Endothelial cell of umbilical vein (primary cell): Measurements from ENCODE around the gene FNDC1. TPM values are rescaled to one million over a fixed set of nuclear protein-coding genes. Genes with fewer than 3 reads are reported as not detected.

Experiments used
- BruUV-seq: library from RNA; stranded (reverse); fragments of 400-500 nt; replicated peaks from 2 replicates; lab custom pipeline; 2021; lab: Mats Ljungman, UMichigan
- CTCF ChIA-PET: fragments of 300-600, 350-600 bp; sonication (Branson Sonifier 250); formaldehyde crosslinking; loops from one replicate; lab custom pipeline; 2021; ENCODE audit warnings: antibody characterized with exemption, inconsistent platforms; lab: Charles Lee
- POLR2A ChIA-PET: fragments of 300-600, 350-600 bp; sonication (Branson Sonifier 250); formaldehyde crosslinking; loops from one replicate; lab custom pipeline; 2021; ENCODE audit warnings: antibody characterized with exemption, inconsistent platforms; lab: Charles Lee
- DNase-seq: peaks from one replicate; pipeline ENCODE4 v3.0.0-alpha.2; 2011; ENCODE audit warnings: low read depth, low spot score
- FAIRE-seq: peaks from 2 replicates; lab custom pipeline; 2011; peaks lifted over from hg19 to GRCh38; lab: Jason Lieb, UNC
- H2AFZ ChIP-seq: 2 replicates; pipeline ENCODE4 v1.6.0; 2012; ENCODE audit warnings: low read depth, low read length, control low read depth, inconsistent platforms
- H3K27ac ChIP-seq: 2 replicates; pipeline ENCODE4 v1.5.1; 2011; ENCODE audit warnings: low read depth, mild to moderate bottlenecking, control low read depth, low read length, moderate library complexity; ENCODE audit not compliant: insufficient read depth
- H3K27me3 ChIP-seq, 2 experiments: 2 replicates each; pipeline versions ENCODE4 v1.6.0 to v1.6.1; 2011; ENCODE audit warnings: low read length in 2 of 2, mixed read lengths in 1 of 2; ENCODE audit not compliant: control insufficient read depth in 2 of 2, insufficient read depth in 2 of 2
- H3K36me3 ChIP-seq, 2 experiments: 2 replicates in 1 of 2; 3 replicates in 1 of 2; pipeline ENCODE4 v1.5.1; 2011; ENCODE audit warnings: low read length in 2 of 2, mild to moderate bottlenecking in 1 of 2, moderate library complexity in 1 of 2; ENCODE audit not compliant: control insufficient read depth in 2 of 2, insufficient read depth in 2 of 2; ENCODE audit errors: extremely low read depth in 1 of 2
- H3K4me1 ChIP-seq: 3 replicates; pipeline ENCODE4 v1.5.1; 2011; ENCODE audit warnings: mild to moderate bottlenecking, low read length; ENCODE audit not compliant: control insufficient read depth, insufficient read depth; ENCODE audit errors: extremely low read depth
- H3K4me2 ChIP-seq: 2 replicates; pipeline ENCODE4 v1.6.1; 2011; ENCODE audit warnings: low read length, control low read depth, mixed read lengths; ENCODE audit not compliant: insufficient read depth
- H3K4me3 ChIP-seq, 3 experiments: fragments of 200-600 bp in 1 of 3; sonication (generic), shearing (Covaris generic) in 1 of 3; replicated peaks in 1 of 3; 2 replicates each; pipeline ENCODE4 v1.5.1; 2011 to 2016; ENCODE audit warnings: control low read depth in 3 of 3, low read length in 3 of 3, mild to moderate bottlenecking in 2 of 3, inconsistent platforms in 1 of 3, low read depth in 1 of 3, moderate library complexity in 1 of 3; ENCODE audit not compliant: insufficient read depth in 1 of 3
- H3K79me2 ChIP-seq: 2 replicates; pipeline ENCODE4 v1.6.0; 2012; ENCODE audit warnings: low read length, inconsistent platforms; ENCODE audit not compliant: control insufficient read depth, insufficient read depth
- H3K9ac ChIP-seq: replicated peaks from 2 replicates; pipeline ENCODE3; 2011; ENCODE audit warnings: low read length, control low read depth; ENCODE audit not compliant: insufficient read depth; ENCODE audit errors: extremely low read depth
- H3K9me1 ChIP-seq: replicated peaks from 3 replicates; pipeline ENCODE4 v1.6.0; 2011; ENCODE audit warnings: mild to moderate bottlenecking, low read length; ENCODE audit not compliant: control insufficient read depth, insufficient read depth; ENCODE audit errors: extremely low read depth
- H3K9me3 ChIP-seq: replicated peaks from 2 replicates; pipeline ENCODE4 v1.5.1; 2012; ENCODE audit warnings: low read length, inconsistent platforms; ENCODE audit not compliant: control insufficient read depth, insufficient read depth
- H4K20me1 ChIP-seq: replicated peaks from 2 replicates; pipeline ENCODE3; 2011; ENCODE audit warnings: mild to moderate bottlenecking, low read length; ENCODE audit not compliant: control insufficient read depth, insufficient read depth; ENCODE audit errors: extremely low read depth
- EZH2 ChIP-seq: IDR thresholded peaks from 2 replicates; pipeline ENCODE4 v1.6.1; 2012; ENCODE audit warnings: borderline replicate concordance, low read depth, mild to moderate bottlenecking, moderate library complexity, low read length, inconsistent platforms; ENCODE audit not compliant: severe bottlenecking
- FOS ChIP-seq: IDR thresholded peaks from 2 replicates; pipeline ENCODE4 v1.6.1; 2011; ENCODE audit warnings: mild to moderate bottlenecking, low read length, moderate library complexity, borderline replicate concordance; ENCODE audit not compliant: insufficient read depth
- GATA2 ChIP-seq: IDR thresholded peaks from 2 replicates; pipeline ENCODE4 v1.7.0; 2011; ENCODE audit warnings: low read depth, mild to moderate bottlenecking, moderate library complexity, mixed read lengths, low read length; ENCODE audit not compliant: insufficient read length, insufficient read depth
- JUN ChIP-seq: IDR thresholded peaks from 2 replicates; pipeline ENCODE4 v1.6.1; 2011; ENCODE audit warnings: borderline replicate concordance, low read depth; ENCODE audit not compliant: insufficient read length, insufficient read depth
- MYC ChIP-seq: IDR thresholded peaks from one replicate; pipeline ENCODE4 v1.6.1; 2011; ENCODE audit warnings: mild to moderate bottlenecking, low read depth, low read length
- POLR2A ChIP-seq: IDR thresholded peaks from 2 replicates; pipeline ENCODE4 v1.6.1; 2012; ENCODE audit warnings: low read depth, mild to moderate bottlenecking, control low read depth, low read length
- POLR2AphosphoS5 ChIP-seq: IDR thresholded peaks from 2 replicates; pipeline ENCODE4 v1.6.1; 2012; ENCODE audit warnings: low read depth, mild to moderate bottlenecking, control low read depth, low read length, moderate library complexity; ENCODE audit not compliant: insufficient read depth
- dilution Hi-C: fragments of 300-500 bp; cut with MboI; formaldehyde crosslinking; loops from one replicate; pipeline ENCODE4 v1.15.0; 2019; ENCODE audit warnings: low sequenced_read_pairs; ENCODE audit not compliant: extremely low pct_ligation_motif_present
- intact Hi-C: fragments of 100-400 bp; cut with micrococcal nuclease; formaldehyde crosslinking; loops from one replicate; pipeline ENCODE4 v1.10.0; 2022
- polyA plus RNA-seq, 4 experiments: library from polyadenylated mRNA; depleted of rRNA in 3 of 4; stranded (reverse) in 3 of 4; unstranded in 1 of 4; fragments of >200 nt; gene quantifications; 2 replicates each; pipeline versions ENCODE4 v1.2.1 to v1.2.3, GENCODE V29; 2011 to 2012; ENCODE audit warnings: missing spikeins in 1 of 4
- total RNA-seq: library from RNA; stranded (reverse); gene quantifications from 2 replicates; pipeline ENCODE4 v1.2.3, GENCODE V29; 2021
- TF ChIP-seq, protein P1 (sequence below), 2 donors: IDR thresholded peaks; 1 replicate in 1 of 2; 2 replicates in 1 of 2; pipeline ENCODE4 v1.5.1; 2011; ENCODE audit warnings: low read length in 2 of 2, mild to moderate bottlenecking in 2 of 2, moderate library complexity in 2 of 2, control low read depth in 1 of 2, inconsistent platforms in 1 of 2, low read depth in 1 of 2; ENCODE audit not compliant: insufficient read depth in 1 of 2; ENCODE audit errors: extremely low read depth in 1 of 2
- TF ChIP-seq, protein P2 (sequence below): IDR thresholded peaks from 2 replicates; pipeline ENCODE4 v1.6.1; 2011; ENCODE audit not compliant: insufficient read depth, insufficient read length

FNDC1 gene
- total and polyA plus RNA-seq, 2 donors (not counting 3 experiments of a cell fraction or from before 2014, with no cell fraction given) = 0.04 TPM; not detected in 1

DNA sequence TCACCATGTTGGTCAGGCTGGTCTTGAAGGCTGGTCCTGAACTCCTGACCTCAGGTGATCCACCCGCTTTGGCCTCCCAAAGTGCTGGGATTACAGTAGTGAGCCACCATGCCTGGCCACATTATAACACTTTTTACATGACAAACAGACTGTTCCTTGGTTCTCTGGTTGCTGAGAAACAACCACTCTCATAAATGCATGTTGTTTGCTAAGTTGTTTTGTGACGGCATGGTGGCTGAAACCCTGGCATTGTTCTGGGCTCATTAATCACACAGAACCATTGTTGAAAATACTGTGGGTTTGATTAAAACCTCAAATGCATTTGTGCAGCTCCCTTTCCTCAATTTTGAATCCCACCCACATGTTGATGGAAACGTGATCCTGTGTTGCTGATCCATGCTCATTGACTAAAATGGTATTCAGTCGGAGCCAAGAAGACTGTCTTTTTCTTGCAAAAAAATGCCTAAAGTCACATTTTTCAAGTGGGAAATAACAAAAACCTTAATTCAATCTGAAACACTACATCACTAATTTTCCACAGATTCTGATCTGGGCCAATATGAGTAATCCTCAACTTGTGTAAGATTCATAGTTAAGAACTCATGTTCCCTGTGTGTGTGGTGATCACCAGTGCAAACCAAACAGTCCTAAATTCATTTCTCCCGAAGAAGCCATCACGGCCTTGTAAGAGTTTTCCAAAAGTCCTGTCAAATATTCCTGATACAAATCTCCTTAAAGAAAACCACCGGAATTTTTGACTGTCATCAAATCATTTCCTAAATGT lies 132.8 kb downstream of the FNDC1 start:
- FAIRE-seq (no peak), DNase-seq (no peak)
- ChIA-PET CTCF (no interaction called here), POLR2A (no interaction called here)
- no peaks in the 10 kb centered on the region for H3K9me1 ChIP-seq
- no peak overlapping the region for H2AFZ ChIP-seq
- no peaks in the 10 kb centered on the region for H3K4me1 ChIP-seq
- dilution Hi-C loops = no loop called here
- H3K79me2 ChIP-seq = no peaks in the 10 kb centered on the region
- no peak overlapping the region for H3K4me3 ChIP-seq
- no peak overlapping the region for H3K9ac ChIP-seq
- no peak overlapping the region for H3K27ac ChIP-seq
- TF ChIP-seq POLR2A = no peak
- TF ChIP-seq, protein P1, sequence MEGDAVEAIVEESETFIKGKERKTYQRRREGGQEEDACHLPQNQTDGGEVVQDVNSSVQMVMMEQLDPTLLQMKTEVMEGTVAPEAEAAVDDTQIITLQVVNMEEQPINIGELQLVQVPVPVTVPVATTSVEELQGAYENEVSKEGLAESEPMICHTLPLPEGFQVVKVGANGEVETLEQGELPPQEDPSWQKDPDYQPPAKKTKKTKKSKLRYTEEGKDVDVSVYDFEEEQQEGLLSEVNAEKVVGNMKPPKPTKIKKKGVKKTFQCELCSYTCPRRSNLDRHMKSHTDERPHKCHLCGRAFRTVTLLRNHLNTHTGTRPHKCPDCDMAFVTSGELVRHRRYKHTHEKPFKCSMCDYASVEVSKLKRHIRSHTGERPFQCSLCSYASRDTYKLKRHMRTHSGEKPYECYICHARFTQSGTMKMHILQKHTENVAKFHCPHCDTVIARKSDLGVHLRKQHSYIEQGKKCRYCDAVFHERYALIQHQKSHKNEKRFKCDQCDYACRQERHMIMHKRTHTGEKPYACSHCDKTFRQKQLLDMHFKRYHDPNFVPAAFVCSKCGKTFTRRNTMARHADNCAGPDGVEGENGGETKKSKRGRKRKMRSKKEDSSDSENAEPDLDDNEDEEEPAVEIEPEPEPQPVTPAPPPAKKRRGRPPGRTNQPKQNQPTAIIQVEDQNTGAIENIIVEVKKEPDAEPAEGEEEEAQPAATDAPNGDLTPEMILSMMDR (IDR thresholded peaks at IDR 0.05; ENCODE audit: extremely low read depth in 1 of 2, insufficient read depth in 1 of 2, low read depth in 1 of 2, low read length in 2 of 2) = no peak
- no peak for TF ChIP-seq POLR2AphosphoS5
- TF ChIP-seq GATA2 = no peak
- TF ChIP-seq, protein P2, sequence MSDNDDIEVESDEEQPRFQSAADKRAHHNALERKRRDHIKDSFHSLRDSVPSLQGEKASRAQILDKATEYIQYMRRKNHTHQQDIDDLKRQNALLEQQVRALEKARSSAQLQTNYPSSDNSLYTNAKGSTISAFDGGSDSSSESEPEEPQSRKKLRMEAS = no peak
- TF ChIP-seq MYC = no peak
- TF ChIP-seq EZH2 = no peak
- no peak for TF ChIP-seq FOS
- no peak for TF ChIP-seq JUN
- no peak overlapping the region for H3K4me2 ChIP-seq
- H3K27me3 ChIP-seq = no peaks in the 10 kb centered on the region
- H4K20me1 ChIP-seq = no peaks in the 10 kb centered on the region
- no peaks in the 10 kb centered on the region for H3K9me3 ChIP-seq
- H3K36me3 ChIP-seq = no peaks in the 10 kb centered on the region
- intact Hi-C loops = no loop called here
- no TSS peak for BruUV-seq
